HEK293T (cell line): Measurements from ENCODE around the gene SREBF2.

ENCODE experiments used
- CTCF ChIA-PET: fragments of 350-600 bp; formaldehyde crosslinking; extraction: SDS; loops from one replicate; lab custom pipeline; 2021; ENCODE audit warnings: antibody characterized with exemption, inconsistent platforms; lab: Yijun Ruan, JAX
- POLR2A ChIA-PET: fragments of 350-600 bp; formaldehyde crosslinking; extraction: SDS; loops from one replicate; lab custom pipeline; 2020; ENCODE audit warnings: antibody characterized with exemption, inconsistent platforms; lab: Yijun Ruan, JAX
- DNase-seq: peaks from one replicate; pipeline ENCODE4 v3.0.0; 2012; ENCODE audit warnings: mixed read lengths; ENCODE audit errors: extremely low spot score
- ARNT ChIP-seq: fragments of 450-650 bp; IDR thresholded peaks from 2 replicates; pipeline ENCODE4 v1.6.1; 2017; ENCODE audit warnings: mild to moderate bottlenecking
- BHLHE40 ChIP-seq: fragments of 450-650 bp; IDR thresholded peaks from 2 replicates; pipeline ENCODE4 v1.6.1; 2016; ENCODE audit warnings: mild to moderate bottlenecking, moderate library complexity, borderline replicate concordance
- CTBP1 ChIP-seq: fragments of 450-650 bp; IDR thresholded peaks from 2 replicates; pipeline ENCODE4 v1.6.1; 2016; ENCODE audit warnings: borderline replicate concordance
- ELF4 ChIP-seq: fragments of 450-650 bp; IDR thresholded peaks from 2 replicates; pipeline ENCODE4 v1.6.1; 2017; ENCODE audit warnings: antibody characterized with exemption
- FOXA1 ChIP-seq: fragments of 450-650 bp; IDR thresholded peaks from 2 replicates; pipeline ENCODE4 v1.6.1; 2016; ENCODE audit warnings: mild to moderate bottlenecking
- FOXK2 ChIP-seq: fragments of 450-650 bp; IDR thresholded peaks from 2 replicates; pipeline ENCODE4 v1.6.1; 2016; ENCODE audit warnings: mild to moderate bottlenecking
- FOXM1 ChIP-seq: fragments of 450-650 bp; IDR thresholded peaks from 2 replicates; pipeline ENCODE4 v1.6.1; 2017; ENCODE audit warnings: mild to moderate bottlenecking, borderline replicate concordance
- HDGF ChIP-seq: fragments of 450-650 bp; IDR thresholded peaks from 2 replicates; pipeline ENCODE4 v1.6.1; 2017; ENCODE audit warnings: antibody characterized with exemption, borderline replicate concordance
- L3MBTL2 ChIP-seq: fragments of 450-650 bp; conservative IDR thresholded peaks from 2 replicates; pipeline ENCODE4 v1.6.1; 2016; ENCODE audit warnings: mild to moderate bottlenecking
- LEF1 ChIP-seq: fragments of 450-650 bp; IDR thresholded peaks from 2 replicates; pipeline ENCODE4 v1.6.1; 2017; ENCODE audit warnings: mild to moderate bottlenecking, borderline replicate concordance
- NFRKB ChIP-seq: fragments of 450-650 bp; IDR thresholded peaks from 2 replicates; pipeline ENCODE4 v1.6.1; 2016; ENCODE audit warnings: mild to moderate bottlenecking, moderate library complexity
- SP1 ChIP-seq: fragments of 450-650 bp; IDR thresholded peaks from 2 replicates; pipeline ENCODE4 v1.6.1; 2017
- SUZ12 ChIP-seq: fragments of 450-650 bp; IDR thresholded peaks from 2 replicates; pipeline ENCODE4 v1.6.1; 2016; ENCODE audit warnings: mild to moderate bottlenecking
- TARDBP ChIP-seq: fragments of 450-650 bp; IDR thresholded peaks from 2 replicates; pipeline ENCODE4 v1.6.1; 2016
- ZNF384 ChIP-seq: fragments of 450-650 bp; IDR thresholded peaks from 2 replicates; pipeline ENCODE4 v1.6.1; 2016
- TF ChIP-seq, protein P1 (sequence below): fragments of 450-650 bp; IDR thresholded peaks from 2 replicates; pipeline ENCODE4 v1.6.1; 2016

Gene SREBF2

DNA sequence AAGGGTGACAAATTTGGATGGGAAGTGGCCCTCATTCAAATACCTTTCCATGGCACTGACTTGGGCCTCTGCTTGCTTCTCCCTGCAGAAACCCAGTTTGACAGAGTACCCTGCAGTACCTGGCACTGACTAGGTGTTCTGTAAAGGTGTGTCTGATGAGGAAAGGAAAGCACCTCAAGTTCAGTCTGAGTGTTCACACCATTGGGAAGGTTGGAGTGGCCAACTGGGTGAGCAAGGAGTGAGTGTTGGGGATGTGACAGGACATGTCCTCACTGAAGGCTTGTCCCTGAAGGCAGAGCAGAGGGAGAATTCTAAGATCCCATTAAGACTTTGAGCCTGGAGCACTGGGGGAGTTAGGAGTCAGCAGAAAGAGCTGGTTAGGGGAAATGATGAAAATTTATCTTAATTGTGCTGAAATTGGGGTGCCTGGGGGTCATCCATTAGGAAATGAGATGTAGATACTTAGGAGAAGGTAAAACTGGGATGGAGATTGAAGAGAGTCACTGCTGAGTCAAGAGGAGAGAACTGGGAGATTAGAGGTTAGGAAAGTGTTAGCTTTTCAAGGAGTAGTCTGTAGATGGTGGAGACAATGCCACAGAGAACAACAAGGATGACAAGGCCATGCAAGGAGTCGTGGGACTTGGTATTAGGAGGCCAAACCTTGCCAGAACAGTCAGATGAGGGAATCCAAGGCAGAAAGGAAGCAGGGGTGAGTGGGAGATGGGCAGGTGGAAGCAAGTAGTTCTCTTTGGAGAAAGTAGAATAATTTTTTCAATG lies 6.1 kb downstream of the SREBF2 start:
- POLR2A ChIA-PET: interaction anchor here (1.4 kb wide), 1 partner anchor 38 kb away, joined by 6 read pairs; the partner anchor contains the start of gene CCDC134

DNA sequence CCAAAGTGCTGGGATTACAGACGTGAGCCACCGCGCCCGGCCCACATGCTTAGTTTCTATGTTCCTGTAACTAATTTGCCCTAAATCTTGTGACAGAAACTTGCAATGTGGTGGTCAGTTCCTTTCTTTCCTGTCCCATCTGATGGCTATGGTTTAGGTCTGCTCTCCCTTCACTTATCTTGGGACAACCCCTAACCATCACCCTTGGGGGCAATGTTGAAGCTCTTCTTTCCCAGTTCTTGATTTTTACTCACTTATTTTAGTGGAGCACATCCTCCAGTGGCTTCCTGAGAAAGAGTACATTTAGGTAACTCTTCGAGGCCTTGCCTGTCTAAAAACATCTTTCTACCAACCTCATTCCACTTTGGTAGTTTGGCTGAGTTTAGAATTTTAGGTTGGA lies 7.3 kb downstream of the SREBF2 start:
- TF ChIP-seq FOXA1 (no peak), CTBP1 (no peak), ARNT (no peak), NFRKB (no peak), SUZ12 (no peak), ZNF384 (no peak), BHLHE40 (no peak), LEF1 (no peak), FOXM1 (no peak), ELF4 (no peak), SP1 (no peak), HDGF (no peak), FOXK2 (no peak), L3MBTL2 (no peak), TARDBP (no peak)
- TF ChIP-seq, protein P1, sequence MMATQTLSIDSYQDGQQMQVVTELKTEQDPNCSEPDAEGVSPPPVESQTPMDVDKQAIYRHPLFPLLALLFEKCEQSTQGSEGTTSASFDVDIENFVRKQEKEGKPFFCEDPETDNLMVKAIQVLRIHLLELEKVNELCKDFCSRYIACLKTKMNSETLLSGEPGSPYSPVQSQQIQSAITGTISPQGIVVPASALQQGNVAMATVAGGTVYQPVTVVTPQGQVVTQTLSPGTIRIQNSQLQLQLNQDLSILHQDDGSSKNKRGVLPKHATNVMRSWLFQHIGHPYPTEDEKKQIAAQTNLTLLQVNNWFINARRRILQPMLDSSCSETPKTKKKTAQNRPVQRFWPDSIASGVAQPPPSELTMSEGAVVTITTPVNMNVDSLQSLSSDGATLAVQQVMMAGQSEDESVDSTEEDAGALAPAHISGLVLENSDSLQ: no peak
- no peak for DNase-seq
- ChIA-PET CTCF (no interaction called here), POLR2A (interaction anchor here (1.4 to 2.8 kb wide), 2 partner anchors 8 to 39 kb away, joined by 6 to 11 read pairs; partner anchors contain the start of genes CCDC134 and SREBF2)

More for the DNA sequence above, 6.1 kb downstream of the SREBF2 start:
- no peak for TF ChIP-seq SUZ12
- TF ChIP-seq ARNT: no peak
- CTCF ChIA-PET: no interaction called here
- DNase-seq: no peak

DNA sequence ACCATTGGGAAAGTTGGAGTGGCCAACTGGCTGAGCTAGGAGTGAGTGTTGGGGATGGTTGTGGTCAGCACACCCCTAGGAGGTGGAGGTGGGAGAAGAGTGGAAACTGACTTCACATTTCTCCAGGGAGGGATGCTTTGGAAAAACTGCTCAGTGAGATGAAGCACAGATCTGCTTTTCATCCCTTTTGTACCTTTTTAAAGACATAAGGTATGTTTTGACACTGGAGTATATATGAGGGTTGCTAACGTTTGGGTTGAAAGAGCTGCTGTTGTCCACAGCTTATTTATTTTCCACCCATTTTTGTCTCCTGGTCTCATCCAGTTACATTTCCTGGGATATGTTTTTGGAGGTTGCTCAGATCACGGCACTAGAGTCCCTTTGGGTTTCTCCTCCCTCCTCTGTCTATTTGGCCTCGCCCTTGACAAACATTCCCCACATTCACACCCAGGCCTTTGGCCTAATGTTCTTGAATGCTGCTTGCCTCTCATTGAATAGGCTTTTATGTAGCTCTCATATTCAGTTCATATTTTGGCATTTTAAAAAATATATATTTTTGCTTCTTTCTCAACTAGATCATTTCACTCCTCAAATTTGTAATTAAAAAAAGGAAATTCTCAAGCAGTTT lies 8.3 kb downstream of the SREBF2 start:
- TF ChIP-seq, protein P1: no peak
- TF ChIP-seq ARNT: no peak
- TF ChIP-seq TARDBP: no peak
- TF ChIP-seq BHLHE40: no peak
- TF ChIP-seq LEF1: no peak
- no peak for TF ChIP-seq ELF4
- no peak for TF ChIP-seq CTBP1
- TF ChIP-seq NFRKB: no peak
- no peak for TF ChIP-seq HDGF
- TF ChIP-seq FOXA1: no peak
- no peak for TF ChIP-seq ZNF384
- no peak for TF ChIP-seq L3MBTL2
- no peak for TF ChIP-seq FOXM1
- no peak for TF ChIP-seq SP1
- CTCF ChIA-PET: interaction anchor here (1.0 to 1.5 kb wide), 2 partner anchors 16 to 144 kb away, joined by 3 to 4 read pairs; no protein-coding TSS in a partner anchor
- DNase-seq: no peak

DNA sequence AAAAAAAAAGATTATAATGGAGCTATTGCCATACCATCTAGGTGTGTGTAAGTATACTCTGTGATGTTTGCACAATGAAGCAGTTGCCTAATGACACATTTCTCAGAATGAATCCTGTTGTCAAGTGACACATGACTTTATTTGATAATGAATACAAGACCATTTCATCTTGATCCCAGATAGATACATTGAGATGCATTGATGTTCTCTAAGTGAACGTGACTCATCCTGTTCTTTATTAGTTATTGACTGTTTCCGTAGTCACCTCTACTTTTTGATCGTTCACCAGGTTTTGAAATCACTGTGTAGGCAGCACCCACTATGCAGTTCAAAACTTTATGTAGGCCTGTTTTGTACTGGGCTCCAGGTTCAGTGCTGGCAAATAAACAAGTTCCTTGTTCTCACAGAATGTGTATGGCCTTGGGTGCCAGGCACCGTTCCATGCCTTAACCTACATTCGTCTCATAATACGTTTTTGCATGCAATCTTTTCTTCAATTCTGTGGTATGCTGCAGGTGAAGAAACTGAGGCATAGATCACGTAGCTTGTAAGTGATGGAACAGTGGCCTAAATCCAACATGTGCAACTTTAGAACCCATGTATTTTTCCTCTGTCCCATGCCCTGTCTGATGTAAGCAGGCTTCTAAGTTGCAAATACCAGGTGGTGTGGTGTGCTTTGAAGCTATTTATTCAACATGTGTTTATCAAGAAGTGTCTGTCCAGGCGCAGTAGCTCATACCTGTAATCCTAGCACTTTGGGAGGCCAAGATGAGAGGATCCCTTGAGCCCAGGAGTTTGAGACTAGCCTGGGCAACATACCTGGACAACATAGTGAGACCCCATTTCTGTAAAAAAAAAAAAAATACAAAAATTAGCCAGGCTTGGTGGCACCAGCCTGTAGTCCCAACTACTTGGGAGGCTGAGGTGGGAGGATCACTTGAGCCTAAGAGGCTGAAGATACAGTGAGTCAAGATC lies 10.4 kb downstream of the SREBF2 start:
- ChIA-PET POLR2A (interaction anchor here (2.8 to 3.7 kb wide), 2 partner anchors 11 kb away, joined by 11 to 18 read pairs; partner anchors contain the start of gene SREBF2), CTCF (interaction anchor here (0.5 to 0.7 kb wide), 3 partner anchors 24 to 106 kb away, joined by 3 read pairs; no protein-coding TSS in a partner anchor)
- TF ChIP-seq, protein P1: no peak
- no peak for TF ChIP-seq ZNF384
- TF ChIP-seq TARDBP: no peak
- TF ChIP-seq L3MBTL2: no peak
- no peak for TF ChIP-seq CTBP1
- TF ChIP-seq SP1: no peak
- no peak for TF ChIP-seq ARNT
- DNase-seq: no peak

More for the DNA sequence above, 8.3 kb downstream of the SREBF2 start:
- POLR2A ChIA-PET: interaction anchor here (1.1 to 2.8 kb wide), 3 partner anchors 9 to 41 kb away, joined by 3 to 11 read pairs (median 5); partner anchors contain the start of genes CCDC134 and SREBF2

DNA sequence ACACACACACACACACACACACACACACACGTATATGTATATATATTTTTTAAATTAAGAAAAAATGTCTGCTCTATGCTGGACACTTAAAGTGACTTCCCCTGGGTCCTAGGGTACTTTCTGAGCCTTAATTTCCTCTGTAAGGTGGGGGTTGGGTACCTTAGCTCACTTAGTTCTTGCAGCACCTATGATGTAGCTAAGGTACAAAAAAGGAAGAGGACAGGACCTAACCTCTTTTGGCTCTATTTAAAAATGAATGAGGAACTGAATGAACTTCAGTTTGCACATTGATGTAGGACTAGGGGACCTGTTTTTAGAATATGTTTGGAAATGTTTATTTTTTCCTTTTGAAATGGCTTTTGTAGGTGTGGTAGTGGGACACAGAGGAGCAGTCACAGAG lies 11.1 kb downstream of the SREBF2 start:
- TF ChIP-seq FOXA1: no peak
- no peak for TF ChIP-seq L3MBTL2
- TF ChIP-seq BHLHE40: no peak
- no peak for TF ChIP-seq FOXM1
- no peak for TF ChIP-seq ARNT
- no peak for TF ChIP-seq CTBP1
- TF ChIP-seq HDGF: no peak
- no peak for TF ChIP-seq NFRKB
- TF ChIP-seq SP1: no peak
- no peak for TF ChIP-seq TARDBP
- no peak for TF ChIP-seq LEF1
- TF ChIP-seq FOXK2: no peak
- TF ChIP-seq ZNF384: no peak
- POLR2A ChIA-PET: interaction anchor here (1.1 to 3.7 kb wide), 2 partner anchors 12 to 44 kb away, joined by 4 to 18 read pairs; partner anchors contain the start of genes CCDC134 and SREBF2
- no peak for DNase-seq
- CTCF ChIA-PET: interaction anchor here (0.7 to 2.0 kb wide), 2 partner anchors 81 to 147 kb away, joined by 3 to 7 read pairs; no protein-coding TSS in a partner anchor
